Lower leg skin (tissue), 3 donors: ENCODE measurements around the gene LRRFIP1.

Experiments used
- POLR2A ChIP-seq, 2 donors: fragments of 450-650 bp; IDR thresholded peaks; one replicate each; pipeline ENCODE4 v1.6.1; 2016 to 2017; ENCODE audit warnings: antibody characterized with exemption in 2 of 2, mild to moderate bottlenecking in 1 of 2, moderate library complexity in 1 of 2
- TF ChIP-seq, protein P1 (sequence below), 3 donors: fragments of 450-650 bp; IDR thresholded peaks; one replicate each; pipeline ENCODE4 v1.5.1; 2016; ENCODE audit warnings: antibody characterized with exemption in 3 of 3, mild to moderate bottlenecking in 3 of 3, moderate library complexity in 2 of 3

DNA sequence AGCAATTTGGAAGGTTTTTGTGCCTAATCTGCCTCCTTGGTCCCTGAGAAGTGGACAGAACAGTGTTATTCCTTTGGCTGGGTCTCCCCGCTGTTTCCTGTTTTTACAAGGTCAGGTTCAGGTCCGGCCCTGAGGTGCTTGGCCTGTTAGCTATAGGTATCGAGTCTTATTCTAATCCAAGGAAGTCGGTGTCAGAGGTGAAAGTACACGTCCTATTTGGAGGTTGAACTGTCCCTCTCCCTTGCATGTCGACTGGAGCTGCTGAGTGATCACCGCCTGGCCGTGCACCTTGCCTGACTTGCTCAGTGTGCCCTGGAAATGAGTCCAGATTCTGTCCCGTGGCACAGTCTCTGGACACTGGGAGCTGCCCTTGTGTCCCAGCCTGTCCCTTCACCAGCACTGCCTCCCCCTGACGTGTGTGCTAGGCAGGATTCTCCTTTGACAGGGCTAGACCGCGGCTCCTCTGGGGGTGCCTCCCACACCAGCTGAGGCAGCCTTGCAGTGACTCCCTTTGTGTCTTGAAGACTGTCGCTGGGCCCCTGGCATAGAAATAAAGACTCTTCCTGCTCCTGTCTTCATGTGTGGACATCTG, 105.5 kb downstream of the LRRFIP1 start:
- no peak for TF ChIP-seq POLR2A (IDR thresholded peaks at IDR 0.05)
- TF ChIP-seq, protein P1, sequence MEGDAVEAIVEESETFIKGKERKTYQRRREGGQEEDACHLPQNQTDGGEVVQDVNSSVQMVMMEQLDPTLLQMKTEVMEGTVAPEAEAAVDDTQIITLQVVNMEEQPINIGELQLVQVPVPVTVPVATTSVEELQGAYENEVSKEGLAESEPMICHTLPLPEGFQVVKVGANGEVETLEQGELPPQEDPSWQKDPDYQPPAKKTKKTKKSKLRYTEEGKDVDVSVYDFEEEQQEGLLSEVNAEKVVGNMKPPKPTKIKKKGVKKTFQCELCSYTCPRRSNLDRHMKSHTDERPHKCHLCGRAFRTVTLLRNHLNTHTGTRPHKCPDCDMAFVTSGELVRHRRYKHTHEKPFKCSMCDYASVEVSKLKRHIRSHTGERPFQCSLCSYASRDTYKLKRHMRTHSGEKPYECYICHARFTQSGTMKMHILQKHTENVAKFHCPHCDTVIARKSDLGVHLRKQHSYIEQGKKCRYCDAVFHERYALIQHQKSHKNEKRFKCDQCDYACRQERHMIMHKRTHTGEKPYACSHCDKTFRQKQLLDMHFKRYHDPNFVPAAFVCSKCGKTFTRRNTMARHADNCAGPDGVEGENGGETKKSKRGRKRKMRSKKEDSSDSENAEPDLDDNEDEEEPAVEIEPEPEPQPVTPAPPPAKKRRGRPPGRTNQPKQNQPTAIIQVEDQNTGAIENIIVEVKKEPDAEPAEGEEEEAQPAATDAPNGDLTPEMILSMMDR (IDR thresholded peaks at IDR 0.05): no peak
